LHCN-M2 (cell line): ENCODE data around the gene FSCN2. TPM values are rescaled to one million over a fixed set of nuclear protein-coding genes. Genes with fewer than 3 reads are reported as not detected.
A peak's percentile ranks its signal among the peaks of the same experiment; 100 is the strongest.
"Not testable (repeated sequence)": the region's sequence is repeated elsewhere in the genome, so short reads cannot be mapped to it uniquely, and the experiment has no call there.

ENCODE experiments used
- DNase-seq: peaks from one replicate; pipeline ENCODE4 v3.0.0-alpha.2; 2012; ENCODE audit warnings: low read depth
- total RNA-seq: library from RNA; depleted of rRNA; stranded (reverse); fragments of >200 nt; gene quantifications from 2 replicates; pipeline ENCODE4 v1.2.3, GENCODE V29; 2014

FSCN2 gene
- total RNA-seq, 1 experiment from 2014 or later, result 0.29 TPM

- DNase-seq, result no peak
Measured at GRCh38 chr17:81526662-81527571, 1.3 kb upstream of the FSCN2 start.

DNA sequence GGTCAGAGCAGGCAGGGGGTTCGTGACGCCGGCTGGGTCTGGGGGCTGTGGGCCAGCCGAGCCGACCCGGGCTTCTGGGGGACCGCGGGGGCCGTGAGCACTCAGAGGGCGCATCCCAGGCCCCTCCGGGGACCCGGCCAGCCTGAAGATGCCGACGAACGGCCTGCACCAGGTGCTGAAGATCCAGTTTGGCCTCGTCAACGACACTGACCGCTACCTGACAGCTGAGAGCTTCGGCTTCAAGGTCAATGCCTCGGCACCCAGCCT is 140 bp downstream of the FSCN2 start:
- no peak for DNase-seq

DNA sequence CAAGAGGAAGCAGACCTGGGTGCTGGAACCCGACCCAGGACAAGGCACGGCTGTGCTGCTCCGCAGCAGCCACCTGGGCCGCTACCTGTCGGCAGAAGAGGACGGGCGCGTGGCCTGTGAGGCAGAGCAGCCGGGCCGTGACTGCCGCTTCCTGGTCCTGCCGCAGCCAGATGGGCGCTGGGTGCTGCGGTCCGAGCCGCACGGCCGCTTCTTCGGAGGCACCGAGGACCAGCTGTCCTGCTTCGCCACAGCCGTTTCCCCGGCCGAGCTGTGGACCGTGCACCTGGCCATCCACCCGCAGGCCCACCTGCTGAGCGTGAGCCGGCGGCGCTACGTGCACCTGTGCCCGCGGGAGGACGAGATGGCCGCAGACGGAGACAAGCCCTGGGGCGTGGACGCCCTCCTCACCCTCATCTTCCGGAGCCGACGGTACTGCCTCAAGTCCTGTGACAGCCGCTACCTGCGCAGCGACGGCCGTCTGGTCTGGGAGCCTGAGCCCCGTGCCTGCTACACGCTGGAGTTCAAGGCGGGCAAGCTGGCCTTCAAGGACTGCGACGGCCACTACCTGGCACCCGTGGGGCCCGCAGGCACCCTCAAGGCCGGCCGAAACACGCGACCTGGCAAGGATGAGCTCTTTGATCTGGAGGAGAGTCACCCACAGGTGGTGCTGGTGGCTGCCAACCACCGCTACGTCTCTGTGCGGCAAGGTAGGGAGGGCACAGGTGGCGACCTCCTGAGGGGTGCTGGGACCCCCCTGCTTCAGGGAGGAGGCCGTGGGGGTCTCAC is 667 bp downstream of the FSCN2 start:
- DNase-seq, result no peak

GRCh38 chr17:81529437-81529803 is 1.2 kb downstream of the FSCN2 start:
- DNase-seq, result no peak

DNA sequence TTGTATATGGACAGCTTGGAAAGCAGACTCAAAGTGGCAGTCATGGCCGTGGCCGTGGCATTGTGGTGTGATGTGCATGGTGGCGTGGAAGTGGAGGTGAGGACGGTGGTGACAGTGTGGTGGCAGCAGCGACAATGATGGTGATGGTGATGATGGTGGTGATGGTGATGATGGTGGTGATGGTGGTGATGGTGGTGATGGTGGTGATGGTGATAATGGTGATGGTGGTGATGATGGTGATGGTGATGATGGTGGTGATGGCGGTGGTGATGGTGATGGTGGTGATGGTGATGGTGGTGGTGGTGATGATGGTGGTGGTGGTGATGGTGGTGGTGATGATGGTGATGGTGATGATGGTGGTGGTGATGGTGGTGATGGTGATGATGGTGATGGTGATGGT is 2.8 kb downstream of the FSCN2 start:
- DNase-seq, result not testable (repeated sequence)

GRCh38 chr17:81531998-81532404 is 3.8 kb downstream of the FSCN2 start:
- DNase-seq, result not testable (repeated sequence)

- no peak for DNase-seq
Measured at GRCh38 chr17:81532490-81533287, 4.5 kb downstream of the FSCN2 start.

DNA sequence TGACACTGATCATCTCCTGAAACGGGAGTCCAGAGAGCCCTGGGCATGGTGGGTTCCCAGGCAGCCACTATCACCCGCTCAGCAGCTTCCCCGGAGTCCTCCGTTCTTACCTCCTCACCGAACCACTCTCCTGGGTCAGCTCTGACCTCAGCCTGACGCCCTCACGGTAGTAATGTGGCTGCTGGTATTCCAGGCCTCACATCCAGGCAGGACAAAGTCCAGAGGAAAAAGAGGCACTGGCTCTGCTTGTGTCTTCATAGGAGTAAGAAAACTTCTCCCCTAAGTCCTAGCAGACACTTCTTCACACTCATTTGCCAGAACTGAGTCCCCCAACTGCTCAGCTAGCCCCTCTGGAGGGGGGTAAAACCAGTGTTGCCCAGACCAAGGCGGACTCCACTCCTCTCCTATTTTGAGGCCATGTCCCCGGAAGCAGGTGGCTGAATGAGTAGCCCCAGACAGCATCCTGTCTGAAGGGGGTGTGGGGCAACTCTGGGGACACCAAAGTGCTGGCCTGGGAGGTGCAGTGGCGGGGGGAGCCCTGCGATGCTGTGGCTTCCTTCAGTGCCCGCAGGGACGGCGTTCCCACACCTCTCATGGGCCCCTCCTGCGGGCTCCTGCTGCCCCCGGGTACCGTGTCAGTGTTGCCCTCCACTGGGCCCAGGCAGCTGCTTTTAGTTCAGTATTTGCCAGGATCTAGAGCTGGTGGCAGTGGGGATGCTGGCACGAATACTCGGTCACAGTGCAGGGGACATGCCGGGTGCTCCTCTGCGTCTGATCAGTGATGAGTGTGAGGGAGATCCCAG is 5.4 kb downstream of the FSCN2 start:
- no peak for DNase-seq

DNA sequence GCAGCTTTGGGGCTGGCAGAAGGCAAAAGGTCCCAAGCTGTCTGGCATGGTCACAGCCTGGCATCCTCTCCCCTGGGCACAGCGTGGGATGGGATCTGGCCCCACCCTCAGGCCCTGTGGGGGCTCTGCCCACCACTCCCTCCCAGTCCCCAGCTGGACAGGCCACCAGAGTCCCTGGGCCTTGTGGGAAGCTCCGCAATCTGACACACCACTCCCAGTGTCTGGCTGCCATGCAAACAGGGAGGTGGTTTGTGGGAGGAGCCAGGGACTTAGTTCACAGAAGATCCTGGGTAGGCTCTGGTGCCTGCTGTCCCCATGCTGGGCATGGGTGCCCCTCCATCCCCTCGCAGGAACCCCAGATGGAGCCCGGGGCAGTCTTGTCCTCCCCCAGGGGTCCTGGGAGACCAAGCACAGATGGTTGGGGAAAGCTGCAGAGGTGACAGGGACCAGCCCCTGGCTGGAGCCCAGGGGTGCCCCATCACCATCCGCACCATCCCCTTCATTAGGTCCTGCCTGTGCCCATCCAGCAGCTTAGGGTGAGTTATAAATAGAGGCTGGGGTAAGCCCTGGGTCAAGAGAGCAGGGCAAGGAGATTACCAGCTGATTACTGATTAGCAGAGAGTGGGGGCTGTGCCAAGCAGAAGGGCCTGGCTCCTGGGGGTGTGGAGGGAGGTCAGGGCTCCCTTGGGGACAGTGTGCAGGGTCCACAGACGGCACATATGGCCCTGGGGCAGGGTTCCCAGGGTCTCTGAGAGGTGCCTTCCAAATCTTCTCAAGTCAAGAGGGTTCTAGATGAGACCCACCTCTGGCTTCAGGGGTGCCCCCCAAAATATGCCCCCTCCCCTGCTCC is 6.2 kb downstream of the FSCN2 start:
- peak; percentile 31 for DNase-seq

GRCh38 chr17:81535007-81535328 is 6.8 kb downstream of the FSCN2 start:
- no peak for DNase-seq

GRCh38 chr17:81535480-81536298 is 7.5 kb downstream of the FSCN2 start:
- DNase-seq, result no peak

- no peak for DNase-seq
Measured at GRCh38 chr17:81536299-81537290, 8.4 kb downstream of the FSCN2 start.

DNA sequence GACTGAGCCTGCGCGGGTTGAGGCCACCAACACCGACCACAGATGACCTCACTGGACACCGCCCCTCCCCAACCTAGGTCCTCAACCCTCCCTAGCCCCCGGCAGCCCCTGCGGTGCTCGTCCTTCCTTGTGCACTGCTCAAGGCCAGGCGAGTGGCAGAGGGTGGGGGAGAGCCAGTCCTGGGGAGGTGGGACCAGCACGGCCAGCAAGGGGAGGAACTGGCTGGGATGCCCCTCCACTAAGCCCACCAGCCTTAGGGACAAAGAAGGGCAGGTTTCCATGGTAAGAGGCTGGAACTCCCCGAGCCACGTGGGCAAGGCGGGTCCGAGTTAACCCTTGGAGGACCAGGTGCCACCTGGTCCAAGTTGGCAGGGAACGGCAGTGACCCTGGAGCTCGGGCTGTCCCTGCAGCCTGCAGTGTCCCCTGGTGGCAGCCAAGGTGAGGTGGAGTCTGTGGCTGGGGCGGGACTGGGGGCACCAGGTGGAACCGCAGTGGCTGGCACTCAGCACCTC is 9.2 kb downstream of the FSCN2 start:
- DNase-seq, result no peak

GRCh38 chr17:81537856-81538555 is 9.8 kb downstream of the FSCN2 start:
- DNase-seq, result peak; percentile 86

DNA sequence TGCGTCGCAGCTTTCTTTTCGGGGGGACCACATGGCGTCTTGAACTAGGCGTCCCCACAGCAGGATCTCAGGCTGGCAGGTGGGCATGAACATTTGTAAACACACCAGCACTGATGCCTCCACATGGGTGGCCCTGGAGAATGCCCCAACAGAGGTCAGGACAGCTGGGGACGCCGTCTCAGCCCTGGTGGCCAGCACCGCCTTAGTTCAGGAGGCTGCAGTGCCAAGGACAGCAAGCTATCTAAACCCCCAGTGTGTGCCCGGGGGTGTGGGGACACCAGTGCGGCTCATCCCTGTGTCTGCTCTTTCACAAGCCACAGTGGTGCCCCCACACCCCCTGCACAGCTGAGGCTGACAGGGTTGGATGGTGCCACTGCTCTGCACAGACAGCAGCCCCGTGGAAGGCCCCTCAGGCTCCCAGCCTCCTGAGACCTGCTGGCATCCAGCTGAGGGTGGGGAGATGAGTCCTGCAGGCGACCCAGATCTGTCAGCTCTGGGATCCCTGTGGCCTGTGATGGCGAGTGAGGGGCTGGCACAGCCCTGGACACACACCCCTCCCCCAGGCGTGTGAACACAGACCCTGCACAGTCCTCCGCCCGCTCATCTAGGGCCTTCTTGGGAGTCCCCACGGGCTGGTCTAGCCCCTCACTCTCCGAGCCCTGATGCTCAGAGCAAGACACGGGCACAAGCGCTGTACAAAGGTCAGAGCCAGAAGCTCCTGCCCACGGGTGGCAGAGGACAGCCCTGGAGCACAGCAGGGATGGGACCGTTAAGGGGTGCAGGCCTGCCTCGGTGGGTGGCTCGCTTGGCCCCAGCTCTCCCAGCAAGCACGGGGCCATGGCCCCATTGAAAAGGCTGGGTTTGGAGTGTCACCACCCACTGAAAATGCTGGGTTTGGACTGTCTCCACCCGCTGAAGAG is 10.7 kb downstream of the FSCN2 start:
- DNase-seq, result no peak

GRCh38 chr17:81539571-81539900 is 11.4 kb downstream of the FSCN2 start:
- DNase-seq, result no peak
